ENCODE results near the gene WDR86. TPM values are rescaled to one million over a fixed set of nuclear protein-coding genes. Genes with fewer than 3 reads are reported as not detected.

The WDR86 gene
- total RNA-seq, 2 experiments from 2014 or later, result 0.25 TPM

DNA sequence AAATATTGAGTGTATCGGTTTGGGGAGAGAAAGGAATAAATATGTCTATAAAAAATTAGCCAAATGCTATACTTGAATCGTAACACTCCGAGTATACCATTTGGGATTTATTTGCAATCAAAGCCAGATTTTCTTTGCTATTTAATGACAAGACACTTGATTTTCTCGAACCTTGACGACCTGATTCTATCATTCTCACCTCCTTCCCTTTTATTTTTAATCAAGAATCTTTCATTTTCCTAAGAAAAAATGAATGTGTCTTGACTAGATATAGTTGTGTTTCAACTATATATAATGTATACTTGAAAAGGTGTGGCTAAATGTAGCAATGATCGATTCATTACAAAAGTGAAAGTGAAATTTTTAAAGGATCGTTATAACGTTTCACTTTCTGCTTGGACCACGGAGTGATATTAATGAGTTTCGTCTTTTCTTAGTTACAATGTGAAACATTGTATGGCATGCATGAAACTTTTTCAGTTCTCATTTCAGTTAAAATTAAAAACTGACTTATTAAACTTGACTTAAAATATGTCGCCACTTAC lies 67.7 kb downstream of the WDR86 start:
- TF ChIP-seq, protein P1, sequence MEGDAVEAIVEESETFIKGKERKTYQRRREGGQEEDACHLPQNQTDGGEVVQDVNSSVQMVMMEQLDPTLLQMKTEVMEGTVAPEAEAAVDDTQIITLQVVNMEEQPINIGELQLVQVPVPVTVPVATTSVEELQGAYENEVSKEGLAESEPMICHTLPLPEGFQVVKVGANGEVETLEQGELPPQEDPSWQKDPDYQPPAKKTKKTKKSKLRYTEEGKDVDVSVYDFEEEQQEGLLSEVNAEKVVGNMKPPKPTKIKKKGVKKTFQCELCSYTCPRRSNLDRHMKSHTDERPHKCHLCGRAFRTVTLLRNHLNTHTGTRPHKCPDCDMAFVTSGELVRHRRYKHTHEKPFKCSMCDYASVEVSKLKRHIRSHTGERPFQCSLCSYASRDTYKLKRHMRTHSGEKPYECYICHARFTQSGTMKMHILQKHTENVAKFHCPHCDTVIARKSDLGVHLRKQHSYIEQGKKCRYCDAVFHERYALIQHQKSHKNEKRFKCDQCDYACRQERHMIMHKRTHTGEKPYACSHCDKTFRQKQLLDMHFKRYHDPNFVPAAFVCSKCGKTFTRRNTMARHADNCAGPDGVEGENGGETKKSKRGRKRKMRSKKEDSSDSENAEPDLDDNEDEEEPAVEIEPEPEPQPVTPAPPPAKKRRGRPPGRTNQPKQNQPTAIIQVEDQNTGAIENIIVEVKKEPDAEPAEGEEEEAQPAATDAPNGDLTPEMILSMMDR (IDR thresholded peaks at IDR 0.05), result no peak
- ChIA-PET CTCF (interaction anchor here (0.9 to 6.3 kb wide), 6 partner anchors 11 to 107 kb away, joined by 3 to 74 read pairs (median 6); no protein-coding TSS in a partner anchor), POLR2A (interaction anchor here (0.7 to 2.5 kb wide), 4 partner anchors 9 to 95 kb away, joined by 3 to 14 read pairs (median 4); no protein-coding TSS in a partner anchor)
- Mint-ChIP-seq H3K27ac (peak overlapping the region; percentile 82), H3K27me3 (no peaks in the 10 kb centered on the region), H3K36me3 (ENCODE audit: low read depth) (peaks cover 20% of the 10 kb centered on the region), H3K4me3 (peak overlapping the region; percentile 75), H3K4me1 (ENCODE audit: low read depth) (peaks cover 49% of the 10 kb centered on the region), H3K9me3 (peaks cover 10% of the 10 kb centered on the region)
- ATAC-seq (peak; percentile 41), DNase-seq (no peak)
- intact Hi-C loops (cut with micrococcal nuclease), result no loop called here

DNA sequence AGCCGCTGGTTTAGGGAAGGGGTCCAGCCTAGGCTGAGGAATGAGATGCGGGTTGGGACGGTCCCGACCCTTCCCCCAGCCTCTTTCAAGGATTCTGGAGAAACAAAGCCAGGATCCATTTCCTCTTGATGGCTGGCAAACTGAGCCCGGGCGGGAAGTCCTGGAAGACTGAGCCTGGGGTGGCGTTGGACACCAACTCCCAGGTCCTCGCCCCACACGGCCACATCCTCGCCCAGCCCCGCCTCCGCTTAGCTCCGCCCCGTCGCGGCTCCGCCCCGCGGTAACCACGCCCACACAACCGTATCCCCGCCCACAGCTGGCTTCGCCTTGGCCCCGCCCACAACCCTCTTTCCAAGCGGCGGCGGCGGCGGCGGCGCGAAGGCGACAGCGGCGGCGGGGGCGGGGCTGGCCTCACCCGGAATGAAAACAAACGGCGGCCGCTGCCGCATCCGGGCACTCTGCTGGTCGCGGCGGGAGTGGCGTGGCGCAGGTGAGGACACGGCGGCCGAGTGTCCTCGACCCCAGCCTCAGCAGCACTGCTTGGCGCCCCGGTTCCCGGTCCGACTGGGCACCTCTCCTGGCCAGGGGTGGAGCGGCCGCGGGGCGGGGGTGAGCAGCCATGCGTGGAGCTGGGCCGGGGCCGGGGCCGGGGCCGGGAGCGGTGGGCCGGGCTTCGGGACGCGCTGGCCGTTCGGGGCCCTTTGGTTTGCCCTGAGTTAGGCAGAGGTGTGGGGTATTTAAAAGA lies 68.3 kb downstream of the WDR86 start, which contains the start of gene NUB1:
TSS of gene NUB1 (plus strand) at position 456 of the 745 bp plus-strand sequence. CDS start 3,538 bp downstream, outside the sequence.
- intact Hi-C loops (cut with micrococcal nuclease), result no loop called here
- Mint-ChIP-seq H3K4me1 (ENCODE audit: low read depth) (peaks cover 48% of the 10 kb centered on the region), H3K4me3 (peak within 1 kb of the TSS; percentile 75), H3K27me3 (no peaks in the 10 kb centered on the region), H3K36me3 (ENCODE audit: low read depth) (peaks cover 17% of the 10 kb centered on the region), H3K27ac (peak within 1 kb of the TSS; percentile 82), H3K9me3 (peaks cover 10% of the 10 kb centered on the region)
- TF ChIP-seq, protein P1 (IDR thresholded peaks at IDR 0.05), result no peak
- DNase-seq (peak; percentile 94), ATAC-seq (peak; percentile 92)
- ChIA-PET CTCF (interaction anchor here (0.7 to 6.3 kb wide), 10 partner anchors 11 to 356 kb away, joined by 3 to 74 read pairs (median 4); no protein-coding TSS in a partner anchor), POLR2A (interaction anchor here (0.9 to 2.5 kb wide), 6 partner anchors 10 to 121 kb away, joined by 3 to 14 read pairs (median 4); no protein-coding TSS in a partner anchor)

DNA sequence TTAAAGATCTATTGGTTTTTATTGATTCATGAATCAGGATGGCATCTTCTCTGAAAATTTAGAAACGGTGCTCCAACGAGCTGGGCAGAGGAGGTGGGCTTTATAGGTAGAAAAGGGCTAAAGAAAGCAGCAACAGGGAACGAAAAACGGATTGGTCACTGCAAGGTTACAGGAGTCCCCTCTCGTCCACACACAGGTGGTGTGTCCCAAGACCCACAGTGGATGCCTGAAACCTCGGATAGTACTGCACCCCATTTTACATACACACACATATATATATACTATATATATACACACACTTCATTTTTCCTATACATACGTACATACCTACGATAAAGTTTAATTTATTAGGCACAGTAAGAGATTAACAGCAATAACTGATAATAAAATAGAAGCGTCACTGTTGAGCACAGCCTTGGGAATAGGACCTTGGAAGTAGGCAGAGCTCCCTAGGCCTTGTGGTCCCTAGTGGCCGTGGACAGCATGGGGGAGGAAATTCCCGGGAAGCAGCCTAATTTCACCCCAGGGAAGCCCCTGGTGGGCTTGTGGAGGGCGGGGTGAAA lies 69.0 kb downstream of the WDR86 start:
- ChIA-PET CTCF (interaction anchor here (0.7 to 6.3 kb wide), 12 partner anchors 12 to 356 kb away, joined by 3 to 74 read pairs (median 3); no protein-coding TSS in a partner anchor), POLR2A (interaction anchor here (1.0 to 2.5 kb wide), 5 partner anchors 11 to 122 kb away, joined by 3 to 14 read pairs (median 4); no protein-coding TSS in a partner anchor)
- Mint-ChIP-seq H3K27ac (no peak overlapping the region), H3K27me3 (no peaks in the 10 kb centered on the region), H3K36me3 (ENCODE audit: low read depth) (peaks cover 11% of the 10 kb centered on the region), H3K4me3 (peak overlapping the region; percentile 75), H3K9me3 (peaks cover 10% of the 10 kb centered on the region), H3K4me1 (ENCODE audit: low read depth) (peaks cover 48% of the 10 kb centered on the region)
- TF ChIP-seq, protein P1 (IDR thresholded peaks at IDR 0.05), result no peak
- ATAC-seq (no peak), DNase-seq (no peak)
- intact Hi-C loops (cut with micrococcal nuclease), result no loop called here

DNA sequence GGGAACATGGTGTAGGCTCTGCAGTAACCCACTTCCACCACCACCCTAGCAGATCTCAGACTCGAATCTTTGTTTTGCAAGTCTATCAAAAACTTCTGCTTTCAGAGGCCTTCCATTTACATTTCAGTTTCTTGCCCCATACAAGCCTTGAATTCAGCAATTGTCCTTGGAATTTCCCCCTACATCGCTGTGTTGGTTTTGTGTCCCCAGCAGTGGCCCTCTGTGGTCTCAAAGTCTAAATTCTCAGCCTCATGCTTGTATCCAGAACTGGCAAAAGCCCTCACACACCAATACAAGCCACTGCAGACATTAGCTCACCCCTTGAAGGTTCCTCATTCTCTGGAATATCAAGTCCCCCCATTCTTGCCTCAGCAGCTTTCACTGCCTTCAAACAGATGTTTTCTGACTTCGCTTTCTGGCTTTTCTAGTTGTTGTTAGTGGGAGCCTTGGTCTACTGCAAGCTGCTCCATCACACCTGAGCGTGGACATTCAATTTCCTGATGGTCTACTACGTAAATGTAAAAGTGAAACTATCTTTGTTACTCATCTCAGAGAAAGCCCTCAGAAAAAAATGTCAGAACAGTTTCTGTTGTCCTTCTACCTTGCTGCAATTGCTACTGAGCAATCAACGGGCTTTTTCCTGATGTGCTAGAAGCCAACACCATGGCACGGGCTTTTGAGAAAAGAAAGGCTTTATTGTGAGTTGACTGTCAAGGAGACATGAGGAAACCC lies 70.0 kb downstream of the WDR86 start:
- H3K27ac Mint-ChIP-seq, result peak overlapping the region; percentile 83
- TF ChIP-seq, protein P1 (IDR thresholded peaks at IDR 0.05), result no peak
- ChIA-PET POLR2A (interaction anchor here (0.6 to 1.2 kb wide), 3 partner anchors 24 to 1796 kb away, joined by 3 to 4 read pairs (median 3); no protein-coding TSS in a partner anchor), CTCF (interaction anchor here (0.9 to 6.3 kb wide), 6 partner anchors 12 to 29 kb away, joined by 3 to 74 read pairs (median 5); no protein-coding TSS in a partner anchor)
- H3K27me3 Mint-ChIP-seq, result no peaks in the 10 kb centered on the region
- peaks cover 8% of the 10 kb centered on the region for H3K36me3 Mint-ChIP-seq (ENCODE audit: low read depth)
- intact Hi-C loops (cut with micrococcal nuclease), result no loop called here
- peaks cover 10% of the 10 kb centered on the region for H3K9me3 Mint-ChIP-seq
- peaks cover 46% of the 10 kb centered on the region for H3K4me1 Mint-ChIP-seq (ENCODE audit: low read depth)
- peak overlapping the region; percentile 75 for H3K4me3 Mint-ChIP-seq
- DNase-seq (peak; percentile 39), ATAC-seq (peak; percentile 34)

All from activated CD8-positive, alpha-beta T cell treated with anti-CD3 and anti-CD28 coated beads for 36 hours (primary cell).